ENCODE data around the gene PTS.
"Not testable (repeated sequence)": the region's sequence is repeated elsewhere in the genome, so short reads cannot be mapped to it uniquely, and the experiment has no call there.

Gene PTS

DNA sequence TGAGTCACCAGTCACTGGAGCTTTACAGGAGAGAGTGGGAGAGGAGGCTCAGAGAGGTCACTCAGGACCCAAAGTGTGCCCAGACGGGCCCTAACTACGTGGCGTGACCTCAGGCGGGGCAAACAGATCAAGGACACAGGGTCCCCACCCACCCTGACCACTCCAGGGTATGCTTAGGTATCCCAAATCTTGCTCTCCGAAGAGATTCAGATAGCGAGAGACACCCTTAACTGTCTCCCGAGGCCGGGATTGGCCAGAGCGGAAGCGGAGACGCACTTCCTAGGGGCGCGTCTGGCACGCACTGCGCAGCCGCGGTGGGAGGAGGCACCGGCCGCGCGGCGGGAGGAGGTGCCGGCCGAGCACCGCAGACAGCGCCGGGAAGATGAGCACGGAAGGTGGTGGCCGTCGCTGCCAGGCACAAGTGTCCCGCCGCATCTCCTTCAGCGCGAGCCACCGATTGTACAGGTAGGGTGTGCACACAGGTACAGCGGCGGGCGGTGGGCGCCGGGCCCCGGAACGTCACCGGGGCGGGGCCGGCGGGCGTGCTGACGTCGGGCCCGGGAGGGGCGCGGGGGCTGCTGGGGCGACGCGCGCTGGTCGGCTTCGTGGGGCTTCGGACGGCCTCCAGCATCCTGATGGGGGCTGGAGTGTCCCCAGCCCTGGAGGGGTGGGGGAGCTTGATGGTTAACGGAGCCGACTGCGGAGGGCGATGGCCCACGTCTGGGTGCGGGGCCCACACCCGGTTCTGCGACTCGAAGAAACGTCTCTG is at the start of gene PTS:
Gene PTS, plus strand, starts transcription at position 367 of the 769 bp plus-strand sequence. Its CDS starts 16 bp downstream, at position 383.
- DNase-seq (ENCODE audit: low read depth in 2 of 2), result peak; percentile 59 to 70

DNA sequence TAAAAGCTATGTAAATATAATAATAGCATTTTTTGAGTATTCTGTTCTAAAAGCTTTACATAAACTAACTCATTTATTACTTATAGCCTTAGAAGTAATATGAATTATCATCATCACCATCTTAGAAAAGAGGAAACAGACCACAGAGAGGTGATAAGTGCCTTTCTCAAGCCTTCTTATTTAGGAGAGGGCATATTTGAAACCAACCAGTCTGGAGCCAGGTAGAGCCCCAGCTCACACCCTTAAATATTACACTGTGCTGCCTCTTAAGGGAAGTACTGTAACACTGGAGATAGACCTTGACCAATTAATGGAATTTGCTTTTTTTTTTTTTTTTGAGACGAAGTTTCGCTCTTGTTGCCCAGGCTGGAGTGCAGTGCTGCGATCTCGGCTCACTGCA is 48.6 kb upstream of the PTS start:
- no peak for DNase-seq (ENCODE audit: low read depth in 2 of 2)

GRCh38 chr11:112178428-112178827 is 47.8 kb upstream of the PTS start:
- no peak for DNase-seq (ENCODE audit: low read depth in 2 of 2)

- no peak for DNase-seq (ENCODE audit: low read depth in 2 of 2)
Observed at GRCh38 chr11:112178936-112179335, 47.3 kb upstream of the PTS start.

GRCh38 chr11:112179601-112180000 is 46.6 kb upstream of the PTS start:
- DNase-seq (ENCODE audit: low read depth in 2 of 2), result no peak

GRCh38 chr11:112182867-112183266 is 43.4 kb upstream of the PTS start:
- no peak for DNase-seq (ENCODE audit: low read depth in 2 of 2)

DNA sequence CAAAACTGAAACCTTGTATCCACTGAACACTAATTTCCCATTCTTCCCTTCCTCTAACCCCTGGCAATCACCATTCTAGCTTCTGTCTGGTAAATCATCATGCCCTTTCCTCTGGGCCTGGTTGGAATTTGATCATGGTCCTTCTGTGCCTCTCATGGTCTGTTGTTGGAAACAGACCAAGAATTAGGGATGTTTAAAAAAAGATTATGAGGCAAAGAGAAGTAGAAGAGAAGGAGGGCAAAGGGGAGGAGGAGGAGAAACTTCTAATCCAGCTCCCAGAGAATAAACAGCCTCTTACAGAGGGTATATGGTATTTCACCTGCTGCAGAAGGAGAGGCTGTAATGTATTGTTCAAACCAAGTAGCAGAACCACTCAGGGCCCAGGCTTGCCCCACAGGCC is 40.3 kb upstream of the PTS start:
- no peak for DNase-seq (ENCODE audit: low read depth in 2 of 2)

- DNase-seq (ENCODE audit: low read depth in 2 of 2), result no peak
Observed at GRCh38 chr11:112186304-112186703, 39.9 kb upstream of the PTS start.

- DNase-seq (ENCODE audit: low read depth in 2 of 2), result not testable (repeated sequence)
Observed at GRCh38 chr11:112195113-112195512, 31.1 kb upstream of the PTS start.

DNA sequence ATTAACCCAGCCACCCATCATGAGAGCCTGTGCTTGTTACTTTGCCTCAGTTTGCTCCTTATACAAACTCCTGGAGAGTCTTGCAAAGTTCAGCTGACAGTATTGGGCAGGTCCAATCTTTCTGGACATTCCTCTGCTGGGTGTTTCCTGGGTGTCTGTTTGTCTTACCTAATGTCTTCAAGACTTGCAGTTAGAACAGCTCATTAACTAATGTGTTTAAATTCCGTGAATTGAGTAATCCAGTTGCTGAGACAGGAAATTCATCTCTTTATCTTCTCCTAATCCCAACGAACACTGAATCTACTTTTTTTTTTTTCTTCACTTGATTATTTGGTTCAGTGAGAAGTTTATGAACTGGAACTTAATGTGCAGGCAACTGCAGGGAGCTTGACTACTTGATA is 30.3 kb upstream of the PTS start:
- no peak for DNase-seq (ENCODE audit: low read depth in 2 of 2)

DNA sequence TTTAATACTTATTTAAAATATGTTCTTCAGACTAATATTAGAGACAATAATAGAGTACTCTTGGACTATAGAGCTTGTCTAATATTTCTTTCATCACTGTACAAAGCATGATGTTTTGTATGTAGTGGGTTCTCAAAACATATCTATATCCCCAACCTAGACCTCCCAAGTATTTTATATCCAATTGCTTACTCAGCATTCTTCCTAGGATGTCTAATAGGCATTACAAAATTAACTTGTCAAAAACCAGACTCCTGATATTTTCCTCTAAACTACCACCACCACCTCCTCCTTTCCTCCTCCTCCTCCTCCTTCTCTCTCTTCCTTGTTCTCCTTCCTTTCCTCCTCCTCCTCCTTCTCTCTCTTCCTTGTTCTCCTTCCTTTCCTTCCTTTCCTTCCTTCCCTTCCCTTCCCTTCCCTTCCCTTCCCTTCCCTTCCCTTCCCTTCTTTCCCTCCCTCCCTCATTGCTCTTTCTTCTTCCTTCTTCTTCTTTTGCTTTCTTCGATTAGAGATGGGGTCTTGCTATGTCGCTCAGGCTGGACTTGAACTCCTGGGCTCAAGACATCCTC is 29.6 kb upstream of the PTS start:
- no peak for DNase-seq (ENCODE audit: low read depth in 2 of 2)

DNA sequence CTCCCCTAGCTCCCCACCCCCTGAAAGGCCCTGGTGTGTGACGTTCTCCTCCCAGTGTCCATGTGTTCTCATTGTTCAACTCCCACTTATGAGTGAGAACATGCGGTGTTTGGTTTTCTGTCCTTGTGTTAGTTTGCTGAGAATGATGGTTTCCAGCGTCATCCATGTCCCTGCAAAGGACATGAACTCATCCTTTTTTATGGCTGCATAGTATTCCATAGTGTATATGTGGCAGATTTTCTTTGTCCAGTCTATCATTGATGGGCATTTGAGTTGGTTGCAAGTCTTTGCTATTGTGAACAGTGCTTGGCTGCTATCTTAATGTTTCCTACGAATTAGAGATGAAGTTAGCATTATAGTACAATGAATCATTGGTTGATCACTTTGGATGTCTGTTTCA is 27.1 kb upstream of the PTS start:
- not testable (repeated sequence) for DNase-seq (ENCODE audit: low read depth in 2 of 2)

GRCh38 chr11:112200252-112200651 is 26.0 kb upstream of the PTS start:
- no peak for DNase-seq (ENCODE audit: low read depth in 2 of 2)

GRCh38 chr11:112206071-112206470 is 20.2 kb upstream of the PTS start:
- DNase-seq (ENCODE audit: low read depth in 2 of 2), result no peak

- DNase-seq (ENCODE audit: low read depth in 2 of 2), result no peak
Observed at GRCh38 chr11:112210890-112211289, 15.3 kb upstream of the PTS start.

DNA sequence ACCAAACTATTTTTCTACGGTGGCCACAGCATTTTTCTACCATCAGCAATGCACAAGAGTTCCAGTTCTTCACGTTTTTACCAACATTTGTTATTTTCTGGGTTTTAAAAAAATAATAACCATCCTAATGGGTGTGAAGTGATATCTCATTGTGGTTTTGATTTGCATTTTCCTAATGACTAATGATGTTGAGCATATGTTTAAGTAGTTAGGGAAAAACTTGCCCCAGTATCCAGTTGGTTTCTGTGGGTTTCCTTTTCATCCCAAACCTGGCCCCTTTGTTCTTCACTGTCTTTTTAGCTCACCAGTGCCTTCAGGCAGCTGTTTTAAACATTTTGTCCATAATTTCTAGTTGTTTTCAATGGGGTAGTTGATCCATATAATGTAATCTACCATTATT is 14.7 kb upstream of the PTS start:
- no peak for DNase-seq (ENCODE audit: low read depth in 2 of 2)

DNA sequence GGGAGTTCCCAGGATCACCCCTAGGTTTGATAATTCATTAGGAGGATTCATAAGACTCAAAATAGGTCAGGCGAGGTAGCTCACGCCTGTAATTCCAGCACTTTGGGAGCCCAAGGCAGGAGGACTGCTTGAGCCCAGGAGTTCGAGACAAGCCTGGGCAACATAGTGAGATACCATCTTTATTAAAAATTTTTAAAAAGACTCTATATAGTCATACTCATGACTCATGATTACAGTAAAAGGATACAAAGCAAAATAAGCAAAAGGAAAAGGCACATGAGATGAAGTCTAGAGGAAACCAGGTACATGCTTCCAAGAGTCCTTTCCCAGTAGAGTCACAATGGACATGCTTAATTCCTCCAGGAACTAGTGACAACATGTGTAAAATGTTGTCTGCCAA is 13.9 kb upstream of the PTS start:
- no peak for DNase-seq (ENCODE audit: low read depth in 2 of 2)

DNA sequence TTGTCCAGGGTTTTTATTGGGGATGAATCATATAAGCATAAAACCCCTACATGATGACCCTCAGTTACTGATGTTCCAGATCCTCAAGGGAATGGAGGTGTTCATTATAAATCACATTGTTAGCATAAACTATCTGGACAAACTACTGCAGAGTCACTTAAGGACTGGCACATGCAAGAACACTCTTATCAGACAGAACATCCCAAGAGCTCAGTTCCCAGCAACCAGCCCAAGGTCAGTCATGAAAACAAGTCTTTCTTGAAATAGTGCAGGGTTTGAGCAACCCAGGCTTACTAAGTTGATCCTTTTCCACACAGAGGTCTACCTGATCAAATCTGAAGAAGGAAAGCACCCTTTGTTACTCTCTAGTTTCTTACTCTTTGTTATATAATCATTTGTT is 13.5 kb upstream of the PTS start:
- DNase-seq (ENCODE audit: low read depth in 2 of 2), result no peak

DNA sequence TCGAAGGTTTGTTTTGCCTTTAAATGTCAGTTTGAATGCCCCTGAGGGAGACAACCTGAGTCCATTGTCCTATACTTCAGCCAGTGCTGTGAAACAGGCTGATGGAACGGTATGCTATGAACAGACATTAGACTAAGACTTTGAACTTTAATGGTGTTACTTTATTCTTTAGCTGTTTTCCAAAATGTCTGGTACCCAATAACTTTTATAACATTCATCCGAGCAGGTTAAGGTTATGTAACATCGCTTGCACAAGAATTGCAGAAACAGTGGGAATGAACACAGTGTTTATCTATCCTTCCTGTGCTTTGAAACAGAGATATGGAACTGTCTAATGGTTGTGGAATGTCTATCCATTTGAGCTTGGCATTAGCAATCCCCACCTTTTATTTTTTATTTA is 12.5 kb upstream of the PTS start:
- no peak for DNase-seq (ENCODE audit: low read depth in 2 of 2)

- no peak for DNase-seq (ENCODE audit: low read depth in 2 of 2)
Observed at GRCh38 chr11:112215621-112216020, 10.6 kb upstream of the PTS start.

GRCh38 chr11:112216561-112217105 is 9.6 kb upstream of the PTS start:
- no peak for DNase-seq (ENCODE audit: low read depth in 2 of 2)

GRCh38 chr11:112219476-112220232 is 6.6 kb upstream of the PTS start:
- no peak for DNase-seq (ENCODE audit: low read depth in 2 of 2)
